Erythroblast (primary cell): ENCODE measurements around the gene CCDC8.

ENCODE experiments used
- GATA1 ChIP-seq: IDR thresholded peaks from 2 replicates; pipeline ENCODE4 v1.6.1; 2011; ENCODE audit warnings: low read depth, mild to moderate bottlenecking, control low read depth, low read length, moderate library complexity
- POLR2A ChIP-seq: IDR thresholded peaks from 2 replicates; pipeline ENCODE4 v1.6.1; 2011; ENCODE audit warnings: mild to moderate bottlenecking, low read length

- TF ChIP-seq POLR2A, result no peak
- TF ChIP-seq GATA1, result no peak
Measured at GRCh38 chr19:46427518-46428045, 14.2 kb upstream of the CCDC8 start.
